Measurements from ENCODE around the gene NCOA4.

Gene NCOA4

GRCh38 chr10:46019177-46019528 lies 11.3 kb downstream of the NCOA4 start:
- Histone ChIP-seq H3K4me1 (peaks cover 39 to 100% (median 80%) of the 10 kb centered on the region in 10 experiments), H3K9me3 (replicated peaks in 1 of 11) (peaks cover 0 to 25% (median 0%) of the 10 kb centered on the region in 11 experiments; a peak in 7 of 22 replicates), H3K4me3 (peak overlapping the region in 6 of 10 experiments; percentile 12 to 96 (median 60); a peak in 11 of 20 replicates), H3K27ac (peak overlapping the region; percentile 70 to 98 (median 82); a peak in 20 of 22 replicates), H3K27me3 (no peaks in the 10 kb centered on the region), H3K36me3 (peaks cover 39 to 87% (median 66%) of the 10 kb centered on the region in 11 experiments), H4K20me1 (peaks cover 26 to 100% (median 76%) of the 10 kb centered on the region in 11 experiments; a peak in 21 of 22 replicates), H3K4me2 (peak overlapping the region; percentile 24 to 99 (median 81); a peak in 21 of 22 replicates), H3K9ac (peak overlapping the region in 9 of 11 experiments; percentile 4 to 98 (median 77); a peak in 15 of 22 replicates)
- TF ChIP-seq Cebpa-rat (IDR thresholded peaks at IDR 0.05), result no peak

- Histone ChIP-seq H3K36me3 (peaks cover 44 to 87% (median 66%) of the 10 kb centered on the region in 11 experiments), H3K4me3 (peak overlapping the region in 6 of 10 experiments; percentile 12 to 96 (median 60); a peak in 10 of 20 replicates), H3K9ac (peak overlapping the region in 9 of 11 experiments; percentile 4 to 98 (median 77); a peak in 16 of 22 replicates), H3K4me2 (peak overlapping the region; percentile 24 to 99 (median 81); a peak in 21 of 22 replicates), H3K27me3 (no peaks in the 10 kb centered on the region), H3K27ac (peak overlapping the region; percentile 31 to 98 (median 82); a peak in 20 of 22 replicates), H3K9me3 (replicated peaks in 1 of 11) (peaks cover 0 to 23% (median 0%) of the 10 kb centered on the region in 11 experiments; a peak in 7 of 22 replicates), H4K20me1 (peaks cover 29 to 100% (median 71%) of the 10 kb centered on the region in 11 experiments; a peak in 21 of 22 replicates), H3K4me1 (peaks cover 39 to 98% (median 74%) of the 10 kb centered on the region in 10 experiments)
- no peak for TF ChIP-seq Cebpa-rat (IDR thresholded peaks at IDR 0.05)
Observed at GRCh38 chr10:46018453-46019176, 11.8 kb downstream of the NCOA4 start.

- no peak for TF ChIP-seq Cebpa-rat (IDR thresholded peaks at IDR 0.05)
- H3K9ac ChIP-seq, result peak overlapping the region in 5 of 11 experiments; percentile 49 to 98 (median 79); a peak in 9 of 22 replicates
- peaks cover 53 to 87% (median 66%) of the 10 kb centered on the region in 11 experiments for H3K36me3 ChIP-seq
- H3K27me3 ChIP-seq, result no peaks in the 10 kb centered on the region
- peaks cover 28 to 99% (median 67%) of the 10 kb centered on the region in 11 experiments; a peak in 21 of 22 replicates for H4K20me1 ChIP-seq
- H3K4me2 ChIP-seq, result peak overlapping the region in 7 of 11 experiments; percentile 81 to 99 (median 93); a peak in 12 of 22 replicates
- peak overlapping the region in 3 of 10 experiments; percentile 52 to 83 (median 59); a peak in 6 of 20 replicates for H3K4me3 ChIP-seq
- peaks cover 0 to 14% (median 0%) of the 10 kb centered on the region in 11 experiments; a peak in 5 of 22 replicates for H3K9me3 ChIP-seq (replicated peaks in 1 of 11)
- H3K4me1 ChIP-seq, result peaks cover 34 to 98% (median 66%) of the 10 kb centered on the region in 10 experiments
- peak overlapping the region in 9 of 11 experiments; percentile 78 to 98 (median 86); a peak in 17 of 22 replicates for H3K27ac ChIP-seq
Observed at GRCh38 chr10:46017733-46018132, 12.7 kb downstream of the NCOA4 start.

GRCh38 chr10:46016811-46017210 lies 13.6 kb downstream of the NCOA4 start:
- Histone ChIP-seq H3K27ac (peak overlapping the region in 5 of 11 experiments; percentile 86 to 98 (median 95); a peak in 8 of 22 replicates), H3K9me3 (replicated peaks in 1 of 11) (peaks cover 0 to 5% (median 0%) of the 10 kb centered on the region in 11 experiments; a peak in 3 of 22 replicates), H3K9ac (peak overlapping the region in 2 of 11 experiments; percentile 87 to 98; a peak in 4 of 22 replicates), H3K4me3 (peak overlapping the region in 2 of 10 experiments; percentile 52 to 59; a peak in 3 of 20 replicates), H3K27me3 (no peaks in the 10 kb centered on the region), H3K36me3 (peaks cover 58 to 86% (median 66%) of the 10 kb centered on the region in 11 experiments), H3K4me2 (peak overlapping the region in 4 of 11 experiments; percentile 92 to 99 (median 96); a peak in 8 of 22 replicates), H3K4me1 (peaks cover 34 to 97% (median 57%) of the 10 kb centered on the region in 10 experiments), H4K20me1 (peaks cover 30 to 91% (median 59%) of the 10 kb centered on the region in 11 experiments; a peak in 21 of 22 replicates)
- no peak for TF ChIP-seq Cebpa-rat (IDR thresholded peaks at IDR 0.05)

GRCh38 chr10:46016190-46016589 lies 14.2 kb downstream of the NCOA4 start:
- peaks cover 63 to 86% (median 69%) of the 10 kb centered on the region in 11 experiments for H3K36me3 ChIP-seq
- peaks cover 34 to 85% (median 57%) of the 10 kb centered on the region in 11 experiments; a peak in 21 of 22 replicates for H4K20me1 ChIP-seq
- H3K27me3 ChIP-seq, result no peaks in the 10 kb centered on the region
- H3K27ac ChIP-seq, result peak overlapping the region in 5 of 11 experiments; percentile 19 to 97 (median 95); a peak in 6 of 22 replicates
- peak overlapping the region in 4 of 11 experiments; percentile 92 to 99 (median 96); a peak in 8 of 22 replicates for H3K4me2 ChIP-seq
- peaks cover 29 to 97% (median 50%) of the 10 kb centered on the region in 10 experiments for H3K4me1 ChIP-seq
- H3K9me3 ChIP-seq (replicated peaks in 1 of 11), result no peaks in the 10 kb centered on the region
- peak overlapping the region in 2 of 11 experiments; percentile 87 to 98; a peak in 4 of 22 replicates for H3K9ac ChIP-seq
- H3K4me3 ChIP-seq, result peak overlapping the region in 1 of 10 experiments; percentile 59; a peak in 2 of 20 replicates
- no peak for TF ChIP-seq Cebpa-rat (IDR thresholded peaks at IDR 0.05)

GRCh38 chr10:46014683-46015405 lies 15.6 kb downstream of the NCOA4 start:
- no peak for TF ChIP-seq Cebpa-rat (IDR thresholded peaks at IDR 0.05)
- Histone ChIP-seq H3K4me1 (peaks cover 16 to 97% (median 37%) of the 10 kb centered on the region in 10 experiments), H3K4me2 (peak overlapping the region in 3 of 11 experiments; percentile 68 to 99 (median 92); a peak in 5 of 22 replicates), H3K4me3 (no peak overlapping the region), H3K9me3 (replicated peaks in 1 of 11) (no peaks in the 10 kb centered on the region), H3K9ac (no peak overlapping the region), H4K20me1 (peaks cover 39 to 85% (median 67%) of the 10 kb centered on the region in 11 experiments; a peak in 21 of 22 replicates), H3K36me3 (peaks cover 76 to 97% (median 81%) of the 10 kb centered on the region in 11 experiments), H3K27me3 (no peaks in the 10 kb centered on the region), H3K27ac (peak overlapping the region in 7 of 11 experiments; percentile 5 to 95 (median 12); a peak in 8 of 22 replicates)

- Histone ChIP-seq H3K36me3 (peaks cover 82 to 100% (median 88%) of the 10 kb centered on the region in 11 experiments), H3K27me3 (no peaks in the 10 kb centered on the region), H3K4me3 (no peak overlapping the region), H3K4me2 (peak overlapping the region in 2 of 11 experiments; percentile 68 to 99; a peak in 4 of 22 replicates), H3K4me1 (peaks cover 9 to 97% (median 31%) of the 10 kb centered on the region in 10 experiments), H3K9me3 (replicated peaks in 1 of 11) (no peaks in the 10 kb centered on the region), H3K9ac (no peak overlapping the region; a peak in 1 of 22 replicates), H4K20me1 (peaks cover 32 to 85% (median 73%) of the 10 kb centered on the region in 11 experiments; a peak in 21 of 22 replicates), H3K27ac (peak overlapping the region in 6 of 11 experiments; percentile 6 to 95 (median 23); a peak in 7 of 22 replicates)
- no peak for TF ChIP-seq Cebpa-rat (IDR thresholded peaks at IDR 0.05)
Observed at GRCh38 chr10:46014206-46014605, 16.2 kb downstream of the NCOA4 start.
